ENCODE data around the gene KIAA0319L.

Gene KIAA0319L

DNA sequence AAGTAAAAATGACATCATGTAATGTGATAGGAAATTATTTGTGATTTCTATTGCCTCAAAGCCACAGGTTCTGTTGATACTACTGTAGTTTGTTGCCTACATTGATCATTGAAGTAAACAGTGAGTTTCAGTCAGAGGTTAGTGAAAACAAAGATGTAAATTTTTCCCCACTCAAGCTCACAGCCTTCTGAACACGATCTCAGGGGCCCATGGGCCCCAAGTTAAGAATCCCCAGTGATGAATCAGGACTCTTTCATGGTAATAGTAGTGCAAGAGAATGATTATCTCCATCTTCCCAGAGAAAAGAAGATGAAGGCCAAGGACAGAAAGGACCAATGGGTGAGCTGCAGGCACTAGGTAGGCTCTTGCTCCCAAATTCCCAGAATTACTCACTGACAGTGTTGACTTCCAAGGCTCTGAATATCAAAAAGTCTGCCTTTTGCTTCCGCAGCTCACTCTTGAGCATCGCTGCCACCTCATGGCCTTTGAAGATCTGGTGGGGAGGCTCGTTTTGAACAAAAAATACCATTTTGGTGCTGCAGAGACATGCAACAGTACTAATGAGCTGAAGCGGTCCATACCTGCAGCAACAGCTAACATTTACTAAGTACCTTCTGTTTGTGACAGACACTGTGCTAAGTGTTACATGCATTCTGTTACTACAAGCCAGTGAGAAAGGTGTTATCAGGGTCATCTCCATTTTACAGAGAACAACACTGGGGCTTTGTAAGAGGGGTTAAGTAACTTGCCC is 113.3 kb downstream of the KIAA0319L start:
- DNase-seq (ENCODE audit: low read depth), result no peak

DNA sequence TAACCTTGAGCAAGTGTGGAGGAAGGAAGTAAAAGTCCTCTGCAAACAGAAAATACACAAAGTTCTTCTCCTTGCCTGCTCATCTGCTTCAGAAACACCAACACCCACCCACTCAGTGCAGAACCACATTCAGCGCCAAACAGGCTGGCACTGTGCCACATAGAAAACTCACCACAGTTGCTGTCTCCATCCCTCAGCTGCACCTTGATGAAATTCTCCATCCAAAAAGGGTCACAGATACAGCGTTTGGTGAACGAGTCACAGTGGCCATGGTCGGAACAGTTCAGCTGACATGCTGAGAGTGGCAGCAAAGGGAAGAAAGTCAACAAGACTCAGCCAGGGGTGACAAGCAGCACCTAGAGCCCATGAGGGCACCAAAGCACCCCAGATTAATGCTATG is 114.5 kb downstream of the KIAA0319L start:
- peak; percentile 6 for DNase-seq (ENCODE audit: low read depth)

GRCh38 chr1:35441926-35442579 is 115.2 kb downstream of the KIAA0319L start:
- no peak for DNase-seq (ENCODE audit: low read depth)

DNA sequence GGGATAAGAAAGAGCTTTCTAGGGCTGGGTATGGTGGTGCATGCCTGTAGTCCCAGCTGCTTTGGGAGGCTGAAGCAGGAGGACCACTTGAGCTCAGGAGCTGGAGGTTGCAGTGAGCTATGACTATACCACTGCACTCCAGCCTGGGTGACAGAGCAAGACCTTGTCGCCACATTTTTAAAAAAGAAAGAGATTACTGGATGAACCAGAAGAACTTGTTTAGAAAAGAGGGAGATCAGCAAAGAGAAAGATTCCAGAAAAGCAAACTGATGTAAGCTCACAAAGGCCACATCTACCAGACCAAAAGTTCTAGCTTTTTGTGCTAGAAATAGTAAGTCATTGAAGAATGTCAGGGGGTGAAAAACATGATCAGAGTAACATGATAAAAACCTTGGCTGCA is 117.6 kb downstream of the KIAA0319L start:
- no peak for DNase-seq (ENCODE audit: low read depth)

DNA sequence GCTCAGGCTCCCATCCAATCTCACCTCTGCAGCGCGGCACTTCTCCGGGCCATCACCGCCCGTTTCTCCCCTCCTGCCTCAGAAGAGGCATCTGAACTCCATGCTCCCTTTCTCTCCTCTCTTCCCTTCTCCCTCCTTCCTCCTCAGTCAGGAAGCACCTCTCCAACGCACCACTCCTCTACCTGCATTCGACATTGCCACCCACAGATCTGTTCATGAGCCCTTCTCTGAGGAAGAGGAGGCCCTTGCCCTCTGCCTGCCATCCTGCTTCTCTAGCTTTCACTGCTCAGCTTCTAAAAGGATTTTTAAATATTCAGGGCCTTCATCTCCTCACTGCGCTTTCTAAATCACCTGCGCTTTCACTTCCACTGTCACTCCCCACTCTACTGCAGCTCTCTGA is 120.0 kb downstream of the KIAA0319L start:
- DNase-seq (ENCODE audit: low read depth), result no peak

DNA sequence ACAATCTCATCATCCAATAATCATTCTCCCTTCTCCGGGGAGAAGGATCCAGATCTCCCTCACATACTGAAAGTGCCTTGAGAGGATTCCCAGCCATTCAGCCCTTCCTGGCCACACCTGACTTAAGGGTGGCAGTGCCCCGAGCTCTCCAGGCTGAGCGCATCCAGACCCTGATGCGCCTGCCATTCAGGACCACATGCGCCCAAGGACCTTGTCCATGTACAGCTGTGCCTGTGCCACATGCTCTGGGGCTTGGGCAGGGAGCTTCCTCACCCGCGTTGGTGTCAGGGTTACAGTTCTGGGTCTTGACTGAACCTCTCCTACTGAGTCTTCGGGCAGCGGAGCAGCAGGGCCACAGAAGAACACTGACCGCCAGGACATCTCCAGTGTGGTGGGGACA is 121.1 kb downstream of the KIAA0319L start:
- DNase-seq (ENCODE audit: low read depth), result no peak

- DNase-seq (ENCODE audit: low read depth), result no peak
These were observed 122.5 kb downstream of the KIAA0319L start for GRCh38 chr1:35434703-35435102.

GRCh38 chr1:35433714-35434113 is 123.5 kb downstream of the KIAA0319L start:
- no peak for DNase-seq (ENCODE audit: low read depth)

DNA sequence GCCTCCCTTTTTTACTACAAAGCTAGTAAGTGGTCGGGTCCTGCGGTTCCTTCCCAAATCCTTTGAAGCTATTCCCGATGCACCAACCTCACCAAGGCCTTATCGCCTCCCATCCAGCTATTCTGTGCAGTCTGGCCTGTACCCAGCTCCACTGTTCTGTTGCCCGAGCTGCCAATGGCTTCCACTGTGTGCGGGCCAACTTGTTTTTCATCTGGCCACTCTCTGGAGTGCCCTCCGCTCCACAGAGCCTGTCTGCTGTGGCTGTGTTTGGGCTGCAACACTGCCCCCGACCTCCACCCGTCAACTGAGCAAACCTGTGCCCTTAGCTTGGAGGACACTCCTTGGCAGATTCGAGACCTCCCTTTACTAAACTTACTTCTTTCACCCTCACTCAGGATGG is 125.0 kb downstream of the KIAA0319L start:
- no peak for DNase-seq (ENCODE audit: low read depth)

DNA sequence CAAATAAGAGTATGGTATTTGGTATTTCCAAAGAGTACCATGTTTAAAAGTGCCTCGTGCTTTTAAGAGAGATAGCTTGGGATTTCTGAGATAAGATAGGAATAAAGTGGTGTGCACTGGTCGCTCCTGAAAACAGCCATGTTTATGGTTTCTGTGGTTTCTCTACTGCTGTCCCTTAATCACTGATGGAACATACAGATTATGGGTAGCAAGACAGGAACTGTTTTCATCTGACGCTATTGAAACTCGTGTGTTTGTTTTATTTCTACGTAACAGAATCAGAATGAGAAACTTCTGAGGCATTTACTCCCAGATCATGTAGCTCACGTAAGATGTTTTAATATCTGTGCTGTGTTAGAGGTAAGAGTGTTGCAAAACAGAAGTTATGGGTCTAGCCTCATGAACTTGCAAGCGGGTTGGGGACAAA is 126.0 kb downstream of the KIAA0319L start:
- DNase-seq (ENCODE audit: low read depth), result no peak

GRCh38 chr1:35430762-35431161 is 126.4 kb downstream of the KIAA0319L start:
- DNase-seq (ENCODE audit: low read depth), result no peak

DNA sequence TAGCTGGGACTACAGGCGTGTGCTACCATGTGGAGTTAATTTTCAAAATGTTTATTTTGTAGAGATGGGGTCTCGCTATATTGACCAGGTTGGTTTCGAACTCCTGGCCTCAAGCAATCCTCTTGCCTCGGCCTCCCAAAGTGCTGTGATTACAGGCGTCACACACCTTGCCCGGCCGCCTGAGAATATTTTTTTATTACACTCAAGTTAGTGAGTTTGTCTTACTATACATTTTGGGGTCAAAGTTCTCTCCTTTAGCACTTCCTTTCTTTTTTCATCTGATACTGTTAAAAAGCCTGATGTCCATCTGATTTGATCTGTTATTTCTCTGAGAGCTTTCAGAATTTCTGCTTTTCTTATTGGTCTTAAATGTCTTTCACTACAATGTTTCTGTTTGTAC is 128.8 kb downstream of the KIAA0319L start:
- no peak for DNase-seq (ENCODE audit: low read depth)

- no peak for DNase-seq (ENCODE audit: low read depth)
These were observed 131.1 kb downstream of the KIAA0319L start for GRCh38 chr1:35426097-35426586.

DNA sequence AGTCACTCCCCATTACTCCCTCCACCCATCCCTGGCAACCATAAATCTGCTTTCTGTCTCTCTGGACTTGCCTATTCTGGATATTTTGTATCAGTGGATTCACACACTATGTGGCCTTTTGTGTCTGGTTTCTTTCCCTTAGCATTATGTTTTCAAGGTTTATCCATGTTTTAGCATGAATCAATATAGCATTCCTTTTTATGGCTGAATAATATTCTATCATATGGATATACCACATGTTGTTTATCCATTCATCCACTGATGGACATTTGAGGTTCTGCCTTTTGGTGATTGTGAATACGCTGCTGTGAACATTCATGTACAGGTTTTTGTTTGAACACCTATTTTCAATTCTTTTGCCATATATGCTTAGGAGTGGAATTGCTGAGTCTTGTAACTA is 148.3 kb downstream of the KIAA0319L start:
- no peak for DNase-seq (ENCODE audit: low read depth)

DNA sequence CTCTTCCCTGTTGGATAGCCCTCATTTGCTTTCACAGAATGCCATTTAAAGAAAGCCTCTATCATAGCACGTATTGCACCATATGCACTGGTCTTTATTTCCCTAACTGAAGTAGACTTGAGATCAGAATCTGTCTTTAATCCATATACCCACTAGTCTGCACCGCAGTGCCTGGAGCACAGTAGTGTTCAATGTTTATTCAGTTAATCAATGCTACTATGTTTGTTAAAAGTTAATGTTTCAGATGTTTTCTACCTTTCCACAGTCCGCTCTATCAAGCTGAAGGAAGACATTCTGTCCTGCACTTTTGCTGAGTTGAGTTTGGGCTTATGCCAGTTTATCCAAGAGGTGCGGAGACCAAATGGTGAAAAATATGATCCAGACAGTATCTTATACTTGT is 149.5 kb downstream of the KIAA0319L start:
- no peak for DNase-seq (ENCODE audit: low read depth)

DNA sequence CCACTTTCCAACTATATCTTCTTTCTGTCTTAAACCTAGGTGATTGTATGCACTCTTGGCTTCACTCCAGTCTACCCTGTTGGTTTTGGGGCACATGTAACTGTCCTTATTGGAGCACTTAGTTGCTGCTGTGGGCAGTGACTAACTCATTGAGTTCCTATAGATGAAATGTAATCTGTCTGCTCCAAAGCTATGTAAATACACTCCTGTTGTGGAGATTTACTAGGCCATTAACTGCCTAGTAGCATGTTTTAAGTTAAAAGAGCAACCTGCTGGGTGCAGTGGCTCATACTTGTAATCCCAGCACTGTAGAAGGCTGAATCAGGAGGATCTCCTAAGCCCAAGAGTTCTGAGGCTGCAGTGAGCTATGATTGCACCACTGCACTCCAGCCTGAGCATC is 151.1 kb downstream of the KIAA0319L start:
- DNase-seq (ENCODE audit: low read depth), result no peak

DNA sequence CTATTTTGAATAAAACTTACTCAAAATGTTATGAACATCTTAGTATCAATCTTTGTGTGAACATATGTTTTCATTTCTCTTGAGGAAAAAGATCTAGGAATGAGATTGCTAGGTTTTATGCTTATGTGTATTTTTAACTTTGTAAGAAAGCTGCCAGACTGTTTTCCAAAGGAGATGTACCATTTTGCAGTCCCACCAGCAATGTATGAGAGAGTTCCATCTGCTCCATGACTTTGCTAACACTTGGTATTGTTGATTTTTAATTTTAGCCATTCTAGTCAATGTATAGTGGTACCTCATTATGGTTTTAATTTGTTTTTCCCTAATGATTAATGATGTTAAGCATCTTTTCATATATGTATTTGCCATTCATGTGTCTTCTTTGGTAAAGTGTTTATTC is 156.2 kb downstream of the KIAA0319L start:
- DNase-seq (ENCODE audit: low read depth), result no peak

GRCh38 chr1:35398739-35399138 is 158.5 kb downstream of the KIAA0319L start:
- DNase-seq (ENCODE audit: low read depth), result no peak

- no peak for DNase-seq (ENCODE audit: low read depth)
These were observed 162.8 kb downstream of the KIAA0319L start for GRCh38 chr1:35394386-35394785.

DNA sequence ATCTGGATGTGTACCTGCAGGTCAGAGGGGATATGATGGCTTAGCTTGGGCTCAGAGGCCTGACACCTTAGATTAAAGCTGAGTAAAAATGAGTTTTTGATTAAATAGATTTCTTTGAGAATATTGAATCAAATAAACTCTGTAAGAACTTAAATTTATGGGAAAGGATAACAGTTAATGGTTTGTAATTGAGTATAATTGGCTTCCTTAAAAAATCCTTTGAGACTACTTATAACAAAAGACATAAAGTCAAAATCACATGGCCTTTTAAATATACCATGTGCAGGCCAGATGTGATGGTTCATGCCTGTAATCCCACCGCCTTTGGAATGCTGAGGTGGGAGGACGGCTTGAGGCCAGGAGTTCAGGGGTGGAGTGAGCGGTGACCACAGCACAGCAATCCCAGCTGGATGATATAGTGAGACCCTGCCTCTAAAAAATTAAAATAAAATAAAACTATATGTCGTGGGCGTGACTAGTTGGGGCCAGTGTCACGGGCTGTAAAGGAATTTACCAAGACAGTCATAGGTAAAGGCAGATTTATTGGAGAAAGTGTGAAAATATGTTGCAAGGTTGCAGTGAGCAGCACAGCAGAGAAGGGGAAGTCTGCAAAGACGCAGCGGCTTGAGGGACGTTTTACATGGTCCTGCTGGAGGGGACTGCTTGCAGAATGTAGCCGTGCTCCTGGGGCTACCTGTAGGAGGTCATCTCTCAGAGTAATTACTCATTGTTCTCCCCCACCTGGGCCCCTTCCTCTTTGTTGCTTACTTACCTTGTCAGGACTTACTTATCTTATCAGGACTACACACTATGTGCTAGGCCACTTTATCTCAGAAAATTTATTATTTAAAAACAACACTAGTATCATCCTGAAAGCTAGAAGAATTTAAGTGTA is 166.4 kb downstream of the KIAA0319L start:
- no peak for DNase-seq (ENCODE audit: low read depth)

DNA sequence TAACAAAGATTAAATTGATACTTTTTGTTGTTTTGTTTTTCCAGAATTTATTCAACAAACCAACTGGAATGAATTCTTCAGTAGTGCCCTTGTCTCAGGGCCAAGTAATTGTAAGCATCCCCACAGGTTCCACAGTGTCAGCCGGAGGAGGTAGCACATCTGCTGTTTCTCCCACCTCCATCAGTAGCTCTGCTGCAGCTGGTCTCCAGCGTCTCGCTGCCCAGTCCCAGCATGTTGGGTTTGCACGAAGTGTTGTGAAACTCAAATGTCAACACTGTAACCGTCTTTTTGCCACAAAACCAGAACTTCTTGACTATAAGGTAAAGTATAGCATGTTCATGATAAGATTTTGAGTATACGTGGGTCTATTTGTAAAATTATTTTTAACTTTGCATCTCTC is 170.2 kb downstream of the KIAA0319L start:
- DNase-seq (ENCODE audit: low read depth), result no peak

- no peak for DNase-seq (ENCODE audit: low read depth)
These were observed 170.9 kb downstream of the KIAA0319L start for GRCh38 chr1:35386290-35386689.

Measured in stimulated activated CD8-positive, alpha-beta memory T cell treated with anti-CD3 and anti-CD28 coated beads, Interleukin-15, amount 100 ng/mL, for 24 hours (primary cell).